Gastroesophageal sphincter (tissue), 3 donors: Measurements from ENCODE around the gene ATP10D.

ENCODE experiments used
- CTCF ChIP-seq, 4 experiments: fragments of 200-600 bp in 2 of 4; fragments of 450-650 bp in 2 of 4; sonication (generic) in 1 of 4; IDR thresholded peaks; one replicate each; pipeline ENCODE4 v1.5.1; 2017 to 2019; ENCODE audit warnings: antibody characterized with exemption in 4 of 4, mild to moderate bottlenecking in 2 of 4, moderate library complexity in 2 of 4
- EP300 ChIP-seq: sonication (generic); formaldehyde crosslinking; IDR thresholded peaks from one replicate; pipeline ENCODE4 v1.6.1; 2017; ENCODE audit warnings: antibody characterized with exemption, mild to moderate bottlenecking
- POLR2A ChIP-seq, 2 donors: fragments of 450-650 bp; IDR thresholded peaks; one replicate each; pipeline ENCODE4 v1.6.1; 2017; ENCODE audit warnings: antibody characterized with exemption in 2 of 2, mild to moderate bottlenecking in 2 of 2, moderate library complexity in 1 of 2
- POLR2AphosphoS5 ChIP-seq: sonication (generic); formaldehyde crosslinking; IDR thresholded peaks from one replicate; pipeline ENCODE4 v1.6.1; 2017; ENCODE audit warnings: antibody characterized with exemption

GRCh38 chr4:47484168-47484567 is 907 bp upstream of the ATP10D start:
- TF ChIP-seq CTCF (IDR thresholded peaks at IDR 0.05), result no peak
- TF ChIP-seq POLR2AphosphoS5, result no peak
- TF ChIP-seq POLR2A (IDR thresholded peaks at IDR 0.05), result no peak
- no peak for TF ChIP-seq EP300
